WTC11 (cell line): ENCODE measurements around the gene MNX1.

Experiments used
- ARID4B ChIP-seq: sonication (generic); formaldehyde crosslinking; IDR thresholded peaks from 2 replicates; pipeline ENCODE4 v1.8.0; 2023; ENCODE audit warnings: missing genetic modification reagents, mild to moderate bottlenecking, borderline replicate concordance
- CDX4 ChIP-seq: fragments of 250-450 bp; sonication (Bioruptor Pico); IDR thresholded peaks from 2 replicates; pipeline ENCODE4 v1.9.0; 2021; ENCODE audit warnings: moderate library complexity, mild to moderate bottlenecking, inconsistent platforms, borderline replicate concordance
- CTCF ChIP-seq: fragments of 200-600 bp; IDR thresholded peaks from 2 replicates; pipeline ENCODE4 v1.8.0; 2022; ENCODE audit warnings: antibody characterized with exemption
- GABPB1 ChIP-seq: sonication (generic); formaldehyde crosslinking; IDR thresholded peaks from 2 replicates; pipeline ENCODE4 v1.8.1; 2023; ENCODE audit warnings: mild to moderate bottlenecking, missing genetic modification reagents
- GRHL2 ChIP-seq: fragments of 250-450 bp; sonication (Bioruptor Pico); IDR thresholded peaks from 2 replicates; pipeline ENCODE4 v1.8.0; 2022; ENCODE audit warnings: mild to moderate bottlenecking, moderate library complexity; ENCODE audit not compliant: insufficient replicate concordance, severe bottlenecking
- NFE2L1 ChIP-seq: sonication (generic); formaldehyde crosslinking; IDR thresholded peaks from 2 replicates; pipeline ENCODE4 v1.8.1; 2023; ENCODE audit warnings: missing genetic modification reagents
- SP1 ChIP-seq: sonication (generic); formaldehyde crosslinking; conservative IDR thresholded peaks from 2 replicates; pipeline ENCODE4 v1.8.1; 2022; ENCODE audit warnings: missing genetic modification reagents
- STAT6 ChIP-seq: sonication (generic); formaldehyde crosslinking; conservative IDR thresholded peaks from 2 replicates; pipeline ENCODE4 v1.8.1; 2023; ENCODE audit warnings: mild to moderate bottlenecking, low read depth, missing genetic modification reagents, moderate library complexity
- ZNF232 ChIP-seq: sonication (generic); formaldehyde crosslinking; IDR thresholded peaks from 2 replicates; pipeline ENCODE4 v1.8.0; 2022; ENCODE audit warnings: mild to moderate bottlenecking, missing genetic modification reagents
- ZNF281 ChIP-seq: sonication (generic); formaldehyde crosslinking; IDR thresholded peaks from 2 replicates; pipeline ENCODE4 v1.8.0; 2023; ENCODE audit warnings: mild to moderate bottlenecking, missing genetic modification reagents

GRCh38 chr7:157012113-157012547 lies 1.7 kb upstream of the MNX1 start:
- TF ChIP-seq GABPB1 (CRISPR knock-in tag) = no peak
- no peak for TF ChIP-seq SP1 (CRISPR knock-in tag)
- TF ChIP-seq ZNF232 = no peak
- no peak for TF ChIP-seq CDX4
- no peak for TF ChIP-seq ARID4B
- TF ChIP-seq STAT6 (CRISPR knock-in tag) = no peak
- TF ChIP-seq GRHL2 = no peak
- TF ChIP-seq CTCF = no peak
- no peak for TF ChIP-seq NFE2L1 (CRISPR knock-in tag)
- TF ChIP-seq ZNF281 (CRISPR knock-in tag) = no peak
